Uterus (tissue), 2 donors: Measurements from ENCODE around the gene EID3.

Experiments used
- CTCF ChIP-seq, 4 experiments: fragments of 200-600 bp in 2 of 4; fragments of 450-650 bp in 2 of 4; sonication (generic) in 2 of 4; IDR thresholded peaks; one replicate each; pipeline ENCODE4 v1.5.1; 2016 to 2019; ENCODE audit warnings: antibody characterized with exemption in 4 of 4, mild to moderate bottlenecking in 2 of 4, moderate library complexity in 1 of 4
- POLR2A ChIP-seq, 2 donors: fragments of 450-650 bp; IDR thresholded peaks; one replicate each; pipeline ENCODE4 v1.6.1; 2016; ENCODE audit warnings: antibody characterized with exemption in 2 of 2, mild to moderate bottlenecking in 1 of 2, moderate library complexity in 1 of 2

GRCh38 chr12:104272938-104273337 is 30.6 kb upstream of the EID3 start:
- TF ChIP-seq CTCF (IDR thresholded peaks at IDR 0.05): no peak
- no peak for TF ChIP-seq POLR2A (IDR thresholded peaks at IDR 0.05)
